ENCODE results near the gene CMTM4.
A peak's percentile ranks its signal among the peaks of the same experiment; 100 is the strongest.
"Not testable (repeated sequence)": the region's sequence is repeated elsewhere in the genome, so short reads cannot be mapped to it uniquely, and the experiment has no call there.

Gene CMTM4

GRCh38 chr16:66611911-66612310 is 84.6 kb downstream of the CMTM4 start:
- not testable (repeated sequence) for DNase-seq

- DNase-seq, result no peak
Measured at GRCh38 chr16:66610111-66610820, 86.3 kb downstream of the CMTM4 start.

GRCh38 chr16:66609139-66609510 is 87.4 kb downstream of the CMTM4 start:
- no peak for DNase-seq

- DNase-seq, result peak; percentile 95
Measured at GRCh38 chr16:66608241-66609138, 88.1 kb downstream of the CMTM4 start.

- DNase-seq, result no peak
Measured at GRCh38 chr16:66605979-66606751, 90.4 kb downstream of the CMTM4 start.

- peak; percentile 58 for DNase-seq
Measured at GRCh38 chr16:66605177-66605978, 91.2 kb downstream of the CMTM4 start.

- DNase-seq, result peak; percentile 84
Measured at GRCh38 chr16:66604376-66605176, 92.0 kb downstream of the CMTM4 start, which contains the start of gene CMTM3. TSS of gene CMTM3 (plus strand) at chr16:66604704. CDS start at chr16:66604806, 102 bp downstream.

GRCh38 chr16:66603537-66604375 is 92.8 kb downstream of the CMTM4 start:
- DNase-seq, result peak; percentile 62

GRCh38 chr16:66601471-66601870 is 95.1 kb downstream of the CMTM4 start:
- DNase-seq, result no peak

GRCh38 chr16:66600477-66600876 is 96.1 kb downstream of the CMTM4 start:
- no peak for DNase-seq

GRCh38 chr16:66599726-66600125 is 96.8 kb downstream of the CMTM4 start:
- DNase-seq, result no peak

GRCh38 chr16:66598111-66598510 is 98.4 kb downstream of the CMTM4 start:
- DNase-seq, result no peak

- no peak for DNase-seq
Measured at GRCh38 chr16:66596986-66597848, 99.3 kb downstream of the CMTM4 start.

GRCh38 chr16:66596559-66596958 is 100.0 kb downstream of the CMTM4 start:
- not testable (repeated sequence) for DNase-seq

- DNase-seq, result no peak
Measured at GRCh38 chr16:66594739-66595138, 101.8 kb downstream of the CMTM4 start.

GRCh38 chr16:66592814-66593213 is 103.7 kb downstream of the CMTM4 start:
- DNase-seq, result no peak

- DNase-seq, result no peak
Measured at GRCh38 chr16:66592241-66592640, 104.3 kb downstream of the CMTM4 start.

- no peak for DNase-seq
Measured at GRCh38 chr16:66591018-66591417, 105.5 kb downstream of the CMTM4 start.

GRCh38 chr16:66590322-66590721 is 106.2 kb downstream of the CMTM4 start:
- no peak for DNase-seq
